IPS-NIHi7 (cell line): Measurements from ENCODE around the gene GIGYF1.
"Not testable (repeated sequence)": the region's sequence is repeated elsewhere in the genome, so short reads cannot be mapped to it uniquely, and the experiment has no call there.

ENCODE experiments used
- DNase-seq: peaks from one replicate; pipeline ENCODE4 v3.0.0; 2012; ENCODE audit warnings: mixed read lengths; ENCODE audit errors: extremely low spot score

The GIGYF1 gene

GRCh38 chr7:100671353-100672327 is 22.4 kb downstream of the GIGYF1 start:
- DNase-seq, result no peak

- DNase-seq, result no peak
Measured at GRCh38 chr7:100670074-100670473, 24.0 kb downstream of the GIGYF1 start.

DNA sequence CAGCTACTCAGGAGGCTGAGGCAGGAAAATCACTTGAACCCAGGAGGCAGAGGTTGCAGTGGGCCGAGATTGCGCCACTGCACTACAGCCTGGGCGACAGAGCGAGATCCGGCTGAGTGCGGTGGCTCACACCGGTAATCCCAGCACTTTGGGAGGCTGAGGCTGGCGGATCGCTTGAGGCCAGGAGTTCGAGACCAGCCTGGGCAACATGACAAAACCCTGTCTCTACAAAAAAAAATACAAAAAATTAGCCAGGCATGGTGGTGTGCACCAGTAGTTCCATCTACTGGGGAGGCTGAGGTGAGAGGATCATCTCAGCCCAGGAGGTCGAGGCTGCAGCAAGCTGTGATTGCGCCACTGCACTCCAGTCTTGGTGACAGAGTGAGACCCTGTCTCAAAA is 24.9 kb downstream of the GIGYF1 start:
- DNase-seq, result not testable (repeated sequence)

DNA sequence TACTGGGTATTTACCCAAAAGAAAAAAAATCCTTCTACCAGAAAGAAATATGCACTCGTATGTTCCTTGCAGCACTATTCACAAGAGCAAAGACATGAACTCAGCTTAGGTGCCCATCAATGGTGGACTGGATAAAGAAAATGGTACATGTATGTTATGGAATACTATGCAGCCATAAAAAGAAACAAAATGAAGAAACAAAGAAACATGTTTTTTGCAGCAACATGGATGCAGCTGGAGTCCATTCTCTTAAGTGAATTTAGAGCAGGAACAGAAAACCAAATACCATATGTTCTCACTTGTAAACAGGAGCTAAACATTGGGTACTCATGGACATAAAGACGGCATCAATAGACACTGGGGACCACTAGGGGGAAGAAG is 26.0 kb downstream of the GIGYF1 start:
- no peak for DNase-seq

DNA sequence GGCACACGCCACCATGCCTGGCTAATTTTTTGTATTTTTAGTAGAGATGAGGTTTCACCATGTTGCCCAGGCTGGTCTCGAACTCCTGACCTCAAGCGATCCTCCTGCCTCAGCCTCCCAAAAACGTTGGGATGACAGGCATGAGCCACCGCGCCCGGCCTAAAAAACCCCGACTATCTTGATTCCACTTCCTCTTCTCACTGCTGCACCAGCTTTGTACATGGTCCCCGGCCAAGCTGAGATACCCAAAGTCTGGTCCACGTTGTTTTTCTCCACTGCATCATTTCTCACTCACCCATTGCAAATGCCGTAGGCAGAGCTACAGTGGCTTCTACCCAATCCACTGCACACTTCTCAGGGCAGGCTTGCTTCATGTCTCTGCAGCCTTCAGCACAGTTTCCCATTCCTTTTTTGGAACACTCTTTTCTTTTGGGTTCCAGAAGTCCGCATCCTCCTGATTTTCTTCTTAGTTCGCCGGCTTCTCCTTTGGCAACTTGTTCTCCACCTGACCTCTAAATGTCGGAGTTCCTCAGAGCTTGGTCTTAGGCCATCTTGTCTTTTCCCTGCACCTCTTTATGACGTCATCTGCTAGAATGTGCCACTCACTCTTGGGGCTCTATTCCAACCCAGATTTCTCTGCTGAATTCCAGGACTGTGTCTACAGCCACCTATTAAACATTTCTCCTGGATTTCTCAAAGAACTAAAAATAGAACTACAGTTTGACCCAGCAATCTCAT is 26.6 kb downstream of the GIGYF1 start:
- no peak for DNase-seq

DNA sequence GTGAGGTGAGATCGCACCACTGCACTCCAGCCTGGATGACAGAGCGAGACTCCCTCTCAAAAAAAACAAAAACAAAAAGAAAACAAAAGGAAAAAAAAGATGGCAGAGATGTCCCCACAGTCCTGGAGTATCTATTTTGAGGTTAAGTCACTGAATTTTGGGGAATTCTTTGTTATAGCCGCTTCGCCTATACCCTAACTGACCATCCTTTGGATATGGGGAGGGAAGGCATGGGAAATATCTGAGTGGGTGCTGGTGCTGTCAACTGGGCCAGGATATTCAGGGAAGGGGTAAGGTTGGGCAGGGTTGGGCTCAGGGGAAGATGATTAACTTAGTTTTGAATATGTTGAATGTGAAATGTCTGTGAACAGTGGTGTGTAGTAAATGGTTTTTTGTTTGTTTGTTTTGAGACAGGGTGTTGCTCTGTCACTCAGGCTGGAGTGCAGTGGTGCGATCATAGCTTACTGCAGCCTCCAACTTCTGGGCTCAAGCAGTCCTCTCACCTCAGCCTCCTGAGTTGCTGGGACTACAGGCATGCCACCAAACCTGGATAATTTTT is 28.8 kb downstream of the GIGYF1 start:
- DNase-seq, result no peak

DNA sequence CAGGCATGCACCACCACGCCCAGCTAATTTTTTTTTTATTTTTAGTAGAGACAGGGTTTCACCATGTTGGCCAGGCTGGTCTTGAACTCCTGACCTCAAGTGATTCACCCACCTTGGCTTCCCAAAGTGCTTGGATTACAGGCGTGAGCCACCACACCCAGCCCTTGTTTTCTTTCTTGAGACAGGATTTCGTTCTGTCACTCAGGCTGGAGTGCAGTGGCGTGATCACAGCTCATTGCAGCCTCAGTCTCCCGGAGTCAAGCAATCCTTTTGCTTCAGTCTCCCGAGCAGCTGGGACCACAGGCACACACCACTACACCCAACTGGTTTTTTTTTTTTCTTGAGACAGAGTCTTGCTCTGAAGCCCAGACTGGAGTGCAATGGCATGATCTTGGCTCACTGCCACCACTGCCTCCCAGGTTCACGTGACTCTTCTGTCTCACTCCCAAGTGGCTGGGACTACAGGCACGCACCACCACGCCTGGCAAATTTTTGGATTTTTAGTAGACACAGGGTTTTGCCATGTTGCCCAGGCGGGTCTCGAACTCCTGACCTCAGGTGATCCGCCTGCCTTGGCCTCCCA is 31.8 kb downstream of the GIGYF1 start:
- not testable (repeated sequence) for DNase-seq

GRCh38 chr7:100655908-100656674 is 38.0 kb downstream of the GIGYF1 start, which contains the start of gene ACTL6B:
Gene ACTL6B, minus strand, starts transcription at chr7:100656448. Its CDS starts 94 bp downstream, at chr7:100656354.
- peak; percentile 100 for DNase-seq

DNA sequence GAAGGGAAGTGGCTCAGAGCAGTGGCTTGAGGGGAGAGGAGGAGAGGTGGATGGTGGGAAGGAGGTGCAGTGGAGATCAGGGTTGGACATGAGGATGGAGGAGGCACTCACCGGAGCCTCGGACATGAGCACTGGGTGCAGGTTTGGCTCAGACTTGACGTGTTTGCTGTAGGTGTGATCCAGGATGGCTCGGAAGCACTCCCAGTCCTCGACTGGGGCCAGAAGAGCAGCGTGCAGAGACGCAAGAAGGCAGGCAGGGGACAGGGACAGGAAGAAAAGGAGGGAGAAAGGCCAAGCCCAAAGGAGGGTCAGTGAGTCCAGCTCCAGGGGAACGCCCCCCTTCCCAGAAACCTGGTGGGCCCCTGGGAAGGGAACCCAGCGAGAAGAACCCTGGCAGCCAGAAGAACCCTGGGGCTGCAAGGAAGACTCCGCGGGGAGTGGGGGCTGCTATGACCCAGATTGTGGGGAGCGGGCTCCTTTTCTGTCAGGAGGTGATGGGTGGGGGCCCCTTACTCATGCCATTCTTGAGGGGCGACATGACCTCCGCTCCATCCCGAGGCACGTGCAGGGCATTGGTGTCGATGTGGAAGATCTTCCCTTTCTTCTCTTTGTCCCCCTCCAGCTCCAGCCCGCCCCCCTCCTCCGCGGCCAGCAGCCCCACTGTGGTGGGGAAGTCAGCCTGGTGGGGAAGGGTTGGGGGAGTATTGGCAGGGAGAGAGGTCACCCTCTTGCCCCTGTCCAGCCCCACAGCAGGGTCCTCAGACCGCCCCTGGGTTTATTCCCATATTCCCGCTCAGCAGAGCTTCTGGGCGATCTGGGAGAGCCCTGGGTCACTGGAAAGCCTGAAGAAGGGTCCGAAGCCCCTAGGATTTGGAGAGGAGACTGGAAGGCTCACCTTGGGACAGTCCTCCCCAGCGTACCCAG is 38.9 kb downstream of the GIGYF1 start:
- no peak for DNase-seq

DNA sequence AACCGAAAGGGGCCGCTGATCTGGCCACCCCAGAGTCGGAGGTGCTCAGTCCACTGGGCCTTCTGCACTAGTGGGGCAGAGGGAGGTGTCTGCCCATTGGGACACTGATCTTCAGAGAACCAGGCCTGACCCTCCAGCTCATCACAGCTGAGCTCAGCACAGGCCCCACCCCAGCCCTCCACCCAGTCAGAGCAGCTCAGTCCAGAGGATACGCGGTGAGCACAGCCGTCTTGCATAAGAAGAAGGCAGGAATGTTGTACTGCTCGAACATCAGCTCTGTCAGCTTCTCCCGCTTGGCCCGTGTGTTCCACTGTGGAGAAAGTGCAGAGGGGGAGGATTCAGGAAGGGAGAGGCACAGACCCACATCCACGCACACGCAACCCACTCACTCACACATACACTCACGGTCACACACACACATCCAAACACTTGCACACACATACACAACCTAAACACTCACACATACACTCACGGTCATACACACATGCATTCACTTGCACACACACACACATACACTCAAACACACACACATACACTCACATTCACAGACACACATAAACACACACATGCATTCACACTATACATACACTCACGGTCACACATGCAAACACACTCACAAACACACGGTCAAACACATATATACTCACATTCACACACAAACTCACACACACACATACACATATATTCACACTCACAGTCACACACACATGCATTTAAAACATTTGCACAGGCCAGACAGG is 44.1 kb downstream of the GIGYF1 start:
- no peak for DNase-seq

DNA sequence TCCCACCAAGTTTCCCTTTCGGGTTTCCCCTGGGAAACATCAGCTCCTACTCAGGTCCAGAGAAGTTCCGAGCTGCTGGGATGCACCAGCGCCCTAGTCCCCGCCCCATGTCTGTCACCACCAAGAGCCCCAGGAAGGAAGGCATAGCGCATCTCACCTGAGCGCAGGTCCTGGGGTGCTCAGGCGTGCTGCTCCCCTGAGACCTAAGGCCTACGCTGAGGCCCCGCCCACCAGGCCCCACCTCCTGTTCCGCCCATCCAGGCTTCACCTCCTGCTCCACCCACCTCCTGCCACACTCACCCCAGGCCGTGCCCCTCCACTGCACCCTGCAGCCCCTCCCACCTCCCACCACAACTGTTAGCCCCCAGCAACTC is 51.5 kb downstream of the GIGYF1 start:
- DNase-seq, result peak; percentile 82

DNA sequence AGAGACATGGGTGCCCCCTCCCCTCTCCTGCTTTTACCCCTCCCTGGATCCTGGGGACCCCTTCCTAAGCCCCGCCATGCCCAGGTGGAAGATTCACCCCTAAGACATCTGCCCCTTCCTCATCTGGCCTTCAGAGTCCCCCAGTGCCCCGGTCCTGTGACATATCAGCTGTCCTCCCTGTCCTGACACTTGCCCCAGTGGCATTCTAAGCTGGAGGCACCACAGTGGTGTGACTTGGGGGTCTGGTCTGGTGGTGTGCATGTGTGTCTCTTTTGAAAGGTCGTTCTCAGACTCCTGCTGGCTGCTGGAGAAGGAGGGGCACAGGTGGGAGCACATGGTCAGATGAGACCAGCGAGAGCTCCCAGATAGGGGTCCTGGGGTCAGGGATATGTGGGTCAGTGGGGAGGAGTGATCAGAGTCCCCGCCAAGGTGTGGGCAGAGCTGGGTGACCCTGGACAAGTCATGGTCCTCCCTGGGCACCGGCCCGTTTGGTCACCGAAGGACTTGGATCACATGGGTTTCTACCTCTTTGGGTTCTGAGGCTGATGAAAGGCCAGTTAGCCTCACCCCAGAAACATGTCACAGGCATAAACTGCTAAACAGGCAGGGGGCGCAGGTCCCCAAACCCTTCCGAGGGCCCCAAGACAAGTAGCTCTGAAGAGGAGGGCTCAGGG is 52.1 kb downstream of the GIGYF1 start:
- DNase-seq, result no peak

- DNase-seq, result no peak
Measured at GRCh38 chr7:100641463-100641859, 52.6 kb downstream of the GIGYF1 start, which contains the start of gene TFR2. Gene TFR2, minus strand, starts transcription at chr7:100641552. Its CDS starts 43 bp downstream, at chr7:100641509.

DNA sequence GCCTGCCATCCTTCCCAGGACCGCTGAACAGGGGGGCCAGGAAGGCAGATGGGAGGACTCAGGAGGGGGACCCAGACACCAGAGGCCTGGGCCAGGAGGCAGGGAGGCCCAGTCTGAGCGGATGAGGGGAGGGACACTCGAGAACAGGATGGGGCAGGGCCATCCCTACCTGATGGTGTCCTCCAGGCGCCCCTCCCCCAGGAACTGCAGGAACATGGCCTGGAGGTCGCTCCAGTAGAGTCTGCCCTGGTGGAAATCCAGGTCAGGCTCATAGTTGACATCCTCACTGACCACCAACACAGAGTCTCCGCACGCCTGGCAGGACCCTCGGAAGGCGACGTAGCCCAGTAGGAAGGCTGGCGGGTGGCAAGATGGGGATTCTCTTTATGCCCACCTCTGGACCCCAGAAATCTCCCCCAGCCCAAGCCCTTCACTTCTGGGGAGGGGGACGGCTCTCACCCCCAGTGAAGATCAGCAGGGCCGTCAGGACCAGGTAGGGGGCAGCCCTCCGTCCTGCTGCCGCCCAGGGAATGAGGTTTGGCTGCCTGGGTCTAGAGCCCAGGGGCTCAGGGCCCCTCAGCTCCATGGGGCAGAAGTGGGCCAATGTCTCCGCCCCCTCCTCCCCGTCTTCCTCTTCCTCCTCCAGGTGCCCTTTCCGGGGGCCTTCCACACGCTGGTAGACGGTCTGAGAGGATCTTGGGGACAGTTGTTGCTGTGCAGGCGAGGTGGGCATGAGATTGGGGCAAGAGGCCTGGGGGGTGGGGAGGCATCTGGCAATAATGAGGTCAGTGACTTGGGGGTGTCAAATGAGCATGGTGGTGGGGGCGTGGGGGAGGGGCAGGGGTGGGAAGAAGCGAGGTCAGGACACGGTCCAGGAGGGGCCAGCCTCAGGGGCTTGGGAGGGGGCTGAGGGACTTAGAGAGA is 53.3 kb downstream of the GIGYF1 start:
- DNase-seq, result no peak

GRCh38 chr7:100639995-100640516 is 54.0 kb downstream of the GIGYF1 start:
- no peak for DNase-seq

DNA sequence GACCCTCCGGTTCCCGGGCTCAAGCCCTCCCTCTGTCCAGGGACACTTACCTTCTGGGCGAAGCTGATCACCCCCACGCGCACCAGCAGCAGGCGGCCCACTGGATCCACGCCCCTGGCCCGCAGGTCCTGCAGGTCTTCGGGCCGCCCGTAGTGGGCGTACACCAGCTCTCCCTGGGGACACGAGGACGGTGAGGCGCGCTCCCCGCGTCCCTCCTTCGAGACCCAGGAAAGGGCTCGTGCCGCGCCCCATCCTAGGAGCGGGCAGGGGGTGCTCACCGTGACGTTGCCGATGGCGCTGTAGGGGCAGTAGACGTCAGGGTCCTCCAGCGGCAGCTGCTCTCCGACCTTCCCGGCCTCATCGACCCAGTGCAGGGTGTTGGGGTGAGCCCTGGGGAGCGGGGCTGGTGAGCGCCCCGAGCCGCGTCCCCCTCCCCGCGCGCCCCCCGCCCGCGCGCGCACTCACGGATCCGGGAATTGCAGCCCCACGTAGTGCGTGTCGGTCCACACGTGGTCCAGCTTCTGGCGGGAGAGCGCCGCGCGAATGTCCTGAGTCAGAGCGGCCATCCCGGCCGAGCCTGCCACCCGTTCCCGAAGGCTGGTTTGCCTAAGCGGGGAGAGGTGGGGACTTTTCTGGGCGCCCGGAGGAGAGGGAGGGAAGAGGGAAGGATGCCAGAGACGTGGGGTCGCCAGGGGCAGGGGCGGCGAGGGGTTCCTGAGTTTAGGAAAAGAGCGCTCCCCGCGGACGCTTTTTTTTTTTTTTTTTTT is 60.9 kb downstream of the GIGYF1 start:
- peak; percentile 64 for DNase-seq

DNA sequence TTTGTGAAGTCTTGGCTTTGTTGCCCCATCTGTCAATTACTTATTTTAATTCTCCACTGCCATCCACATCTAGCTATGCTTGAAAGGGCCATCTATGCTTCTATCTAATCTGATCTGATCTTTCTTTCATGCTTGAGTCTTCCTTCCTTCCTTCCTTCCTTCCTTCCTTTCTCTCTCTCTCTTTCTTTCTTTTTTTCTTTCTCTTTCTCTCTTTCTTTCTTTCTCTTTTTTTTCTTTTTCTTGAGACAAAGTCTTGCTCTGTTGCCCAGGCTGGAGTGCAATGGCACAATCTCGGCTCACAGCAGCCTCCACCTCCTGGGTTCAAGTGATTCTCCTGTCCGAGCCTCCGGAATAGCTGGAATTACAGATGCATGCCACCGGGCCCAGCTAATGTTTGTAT is 64.0 kb downstream of the GIGYF1 start:
- DNase-seq, result no peak
